Natural killer cell (primary cell): ENCODE results near the gene ALPL. TPM values are rescaled to one million over a fixed set of nuclear protein-coding genes. Genes with fewer than 3 reads are reported as not detected.
"Not testable (repeated sequence)": the region's sequence is repeated elsewhere in the genome, so short reads cannot be mapped to it uniquely, and the experiment has no call there.

Experiments
- ATAC-seq, 3 donors: fragments of 150-1000 bp in 2 of 3; fragments of 200-7000 bp in 1 of 3; cut with Tn5 transposase; 1 replicate in 1 of 3; 2 replicates in 2 of 3; pipeline ENCODE4 v1.10.0; 2021; ENCODE audit warnings: mild to moderate bottlenecking in 2 of 3, moderate library complexity in 2 of 3
- DNase-seq, 2 donors: peaks; one replicate each; pipeline versions ENCODE4 v3.0.0 to v3.0.0-alpha.2; 2013 to 2021; ENCODE audit warnings: mixed read lengths in 1 of 2
- H3K27ac ChIP-seq: one replicate; pipeline ENCODE4 v1.5.1; 2013; ENCODE audit warnings: mild to moderate bottlenecking, low read length
- H3K27me3 ChIP-seq: one replicate; pipeline ENCODE4 v1.6.1; 2013; ENCODE audit warnings: low read length; ENCODE audit not compliant: control insufficient read depth, insufficient read depth
- H3K36me3 ChIP-seq: one replicate; pipeline ENCODE4 v1.6.1; 2013; ENCODE audit warnings: low read length; ENCODE audit not compliant: control insufficient read depth, insufficient read depth
- H3K4me1 ChIP-seq: one replicate; pipeline ENCODE4 v1.6.1; 2013; ENCODE audit warnings: low read length; ENCODE audit not compliant: control insufficient read depth, insufficient read depth
- H3K4me3 ChIP-seq: one replicate; pipeline ENCODE4 v1.5.1; 2013; ENCODE audit warnings: low read length
- H3K9me3 ChIP-seq: one replicate; pipeline ENCODE4 v1.6.1; 2013; ENCODE audit warnings: low read length; ENCODE audit not compliant: control insufficient read depth, insufficient read depth
- H3K27ac Mint-ChIP-seq, 2 donors: one replicate each; pipeline ENCODE4 v1.8.0; 2022; ENCODE audit warnings: mild to moderate bottlenecking in 2 of 2, mixed read lengths in 2 of 2, moderate library complexity in 1 of 2
- H3K27me3 Mint-ChIP-seq, 2 donors: one replicate each; pipeline ENCODE4 v1.8.0; 2022; ENCODE audit warnings: low read depth in 2 of 2, mixed read lengths in 2 of 2
- H3K36me3 Mint-ChIP-seq: one replicate; pipeline ENCODE4 v1.8.0; 2022; ENCODE audit warnings: mixed read lengths
- H3K4me1 Mint-ChIP-seq, 2 donors: one replicate each; pipeline ENCODE4 v1.8.0; 2022; ENCODE audit warnings: mixed read lengths in 2 of 2
- H3K4me3 Mint-ChIP-seq: one replicate; pipeline ENCODE4 v1.8.0; 2022; ENCODE audit warnings: mild to moderate bottlenecking, moderate library complexity, mixed read lengths
- H3K9me3 Mint-ChIP-seq, 2 donors: one replicate each; pipeline ENCODE4 v1.8.0; 2022; ENCODE audit warnings: mixed read lengths in 2 of 2
- CTCF ChIP-seq: fragments of 200-600 bp; IDR thresholded peaks from one replicate; pipeline ENCODE4 v1.8.0; 2022; ENCODE audit warnings: antibody characterized with exemption
- WGBS: methylation state at CpG from one replicate; pipeline ENCODE4 v1.1.7; 2013; ENCODE audit warnings: missing lambda C conversion rate; ENCODE audit not compliant: insufficient coverage; 5-methylcytosine and 5-hydroxymethylcytosine counted together
- intact Hi-C: fragments of 100-400 bp; cut with micrococcal nuclease; formaldehyde crosslinking; loops from one replicate; pipeline ENCODE4 v1.14.2; 2022
- total RNA-seq, 4 donors: library from RNA; stranded (reverse); fragments of 120-200 nt in 1 of 4; gene quantifications; one replicate each; pipeline versions ENCODE4 v1.2.3 to v1.2.4, GENCODE V29; 2013 to 2022

ALPL gene
- total RNA-seq, 3 donors from 2014 or later (not counting 1 experiment from before 2014, with no cell fraction given): 2.4 TPM; not detected in 2

GRCh38 chr1:21562896-21563295, 53.7 kb downstream of the ALPL start:
- WGBS: 95% methylated on average over 15 of the region's 15 CpGs
- H3K36me3 ChIP-seq: no peaks in the 10 kb centered on the region

GRCh38 chr1:21563971-21564370, 54.7 kb downstream of the ALPL start:
- Mint-ChIP-seq H3K4me1 (no peaks in the 10 kb centered on the region), H3K9me3 (no peaks in the 10 kb centered on the region), H3K27me3 (peaks cover 0 to 4% of the 10 kb centered on the region in 2 donors), H3K27ac (no peak overlapping the region), H3K36me3 (no peaks in the 10 kb centered on the region), H3K4me3 (no peak overlapping the region)
- DNase-seq: no peak
- intact Hi-C loops: no loop called here
- no peak overlapping the region for H3K27ac ChIP-seq
- TF ChIP-seq CTCF: no peak
- no peaks in the 10 kb centered on the region for H3K36me3 ChIP-seq
- no peaks in the 10 kb centered on the region for H3K27me3 ChIP-seq
- no peaks in the 10 kb centered on the region for H3K9me3 ChIP-seq
- ATAC-seq: no peak
- no peaks in the 10 kb centered on the region for H3K4me1 ChIP-seq
- WGBS: 91% methylated on average over 17 of the region's 17 CpGs
- no peak overlapping the region for H3K4me3 ChIP-seq

More at GRCh38 chr1:21562896-21563295, 53.7 kb downstream of the ALPL start:
- no peaks in the 10 kb centered on the region for H3K27me3 Mint-ChIP-seq
- Histone ChIP-seq H3K27me3 (no peaks in the 10 kb centered on the region), H3K4me3 (no peak overlapping the region), H3K9me3 (no peaks in the 10 kb centered on the region), H3K27ac (no peak overlapping the region), H3K4me1 (no peaks in the 10 kb centered on the region)
- TF ChIP-seq CTCF: no peak
- H3K36me3 Mint-ChIP-seq: no peaks in the 10 kb centered on the region
- intact Hi-C loops: no loop called here
- DNase-seq (no peak), ATAC-seq (no peak)
- H3K4me1 Mint-ChIP-seq: no peaks in the 10 kb centered on the region
- H3K4me3 Mint-ChIP-seq: no peak overlapping the region
- no peaks in the 10 kb centered on the region for H3K9me3 Mint-ChIP-seq
- H3K27ac Mint-ChIP-seq: no peak overlapping the region

GRCh38 chr1:21564521-21565095, 55.4 kb downstream of the ALPL start:
- ATAC-seq (no peak), DNase-seq (no peak)
- Mint-ChIP-seq H3K4me3 (no peak overlapping the region), H3K4me1 (no peaks in the 10 kb centered on the region), H3K9me3 (no peaks in the 10 kb centered on the region), H3K36me3 (no peaks in the 10 kb centered on the region), H3K27me3 (peaks cover 0 to 4% of the 10 kb centered on the region in 2 donors), H3K27ac (no peak overlapping the region)
- WGBS: 85% methylated on average over 14 of the region's 14 CpGs
- no peak overlapping the region for H3K4me3 ChIP-seq
- no peak for TF ChIP-seq CTCF
- no peaks in the 10 kb centered on the region for H3K27me3 ChIP-seq
- H3K27ac ChIP-seq: no peak overlapping the region
- H3K36me3 ChIP-seq: no peaks in the 10 kb centered on the region
- H3K4me1 ChIP-seq: no peaks in the 10 kb centered on the region
- H3K9me3 ChIP-seq: no peaks in the 10 kb centered on the region
- intact Hi-C loops: no loop called here

GRCh38 chr1:21565285-21565684, 56.1 kb downstream of the ALPL start:
- no peaks in the 10 kb centered on the region for H3K36me3 ChIP-seq
- Mint-ChIP-seq H3K36me3 (no peaks in the 10 kb centered on the region), H3K27ac (no peak overlapping the region), H3K9me3 (no peaks in the 10 kb centered on the region), H3K4me3 (no peak overlapping the region), H3K4me1 (no peaks in the 10 kb centered on the region), H3K27me3 (peaks cover 0 to 4% of the 10 kb centered on the region in 2 donors)
- H3K27me3 ChIP-seq: no peaks in the 10 kb centered on the region
- no peak for TF ChIP-seq CTCF
- no peak overlapping the region for H3K27ac ChIP-seq
- 62% methylated on average over 5 of the region's 8 CpGs for WGBS
- H3K9me3 ChIP-seq: no peaks in the 10 kb centered on the region
- ATAC-seq: no peak
- H3K4me3 ChIP-seq: no peak overlapping the region
- no peak for DNase-seq
- no peaks in the 10 kb centered on the region for H3K4me1 ChIP-seq
- intact Hi-C loops: no loop called here

GRCh38 chr1:21566361-21566760, 57.1 kb downstream of the ALPL start:
- not testable (repeated sequence) for H3K36me3 ChIP-seq, ATAC-seq

More at GRCh38 chr1:21566361-21566760, 57.1 kb downstream of the ALPL start:
- H3K27ac Mint-ChIP-seq, H3K9me3 ChIP-seq, H3K4me1 Mint-ChIP-seq, H3K27me3 Mint-ChIP-seq, H3K4me3 ChIP-seq, DNase-seq, H3K9me3 Mint-ChIP-seq, H3K4me3 Mint-ChIP-seq, H3K27me3 ChIP-seq, intact Hi-C loops, H3K27ac ChIP-seq, H3K36me3 Mint-ChIP-seq, H3K4me1 ChIP-seq: not testable (repeated sequence)
- WGBS: 90% methylated on average over 15 of the region's 15 CpGs
